HEK293 (cell line): ENCODE data around the gene CIP2A.
"Not testable (repeated sequence)": the region's sequence is repeated elsewhere in the genome, so short reads cannot be mapped to it uniquely, and the experiment has no call there.

Experiments used
- CTCF ChIA-PET: fragments of 350-600 bp; formaldehyde crosslinking; extraction: SDS; loops from one replicate; lab custom pipeline; 2021; ENCODE audit warnings: antibody characterized with exemption; lab: Yijun Ruan, JAX
- POLR2A ChIA-PET: fragments of 300-600 bp; formaldehyde crosslinking; extraction: SDS; loops from one replicate; lab custom pipeline; 2020; ENCODE audit warnings: antibody characterized with exemption, inconsistent platforms; lab: Yijun Ruan, JAX
- H3K27ac ChIP-seq: fragments of 200-500 bp; sonication (Bioruptor generic); 2 replicates; pipeline ENCODE4 v1.5.1; 2014; ENCODE audit warnings: low read depth, low read length, control low read depth, inconsistent platforms; ENCODE audit errors: extremely low read depth
- H3K36me3 ChIP-seq, 2 experiments: fragments of 200-500 bp in 1 of 2; sonication (Bioruptor generic) in 1 of 2; 1 replicate in 1 of 2; 2 replicates in 1 of 2; pipeline ENCODE4 v1.5.1; 2014 to 2017; ENCODE audit warnings: inconsistent platforms in 2 of 2, low read length in 2 of 2; ENCODE audit not compliant: control insufficient read depth in 2 of 2, insufficient read depth in 1 of 2
- H3K4me1 ChIP-seq: fragments of 200-500 bp; sonication (Bioruptor generic); 2 replicates; pipeline ENCODE4 v1.5.1; 2014; ENCODE audit warnings: mild to moderate bottlenecking, low read length, inconsistent platforms; ENCODE audit not compliant: control insufficient read depth, insufficient read depth
- H3K4me3 ChIP-seq: 2 replicates; pipeline ENCODE4 v1.5.1; 2011; ENCODE audit warnings: low read depth, mild to moderate bottlenecking, control low read depth, low read length, moderate library complexity
- H3K9me3 ChIP-seq: fragments of 200-500 bp; sonication (Bioruptor generic); 2 replicates; pipeline ENCODE4 v1.5.1; 2014; ENCODE audit warnings: low read depth, low read length, inconsistent platforms; ENCODE audit not compliant: control insufficient read depth, insufficient read depth
- FEZF1 ChIP-seq: fragments of 450-650 bp; formaldehyde crosslinking; IDR thresholded peaks from 2 replicates; pipeline ENCODE4 v1.5.1; 2016; ENCODE audit warnings: missing biosample characterization, missing genetic modification characterization
- HOXC10 ChIP-seq: sonication (generic); formaldehyde crosslinking; IDR thresholded peaks from 2 replicates; pipeline ENCODE4 v1.8.1; 2023; ENCODE audit warnings: mild to moderate bottlenecking, missing genetic modification reagents
- KLF9 ChIP-seq: fragments of 450-650 bp; formaldehyde crosslinking; IDR thresholded peaks from 2 replicates; pipeline ENCODE4 v1.5.1; 2016; ENCODE audit warnings: missing biosample characterization, missing genetic modification characterization, low read depth
- OVOL3 ChIP-seq: fragments of 450-650 bp; formaldehyde crosslinking; IDR thresholded peaks from 2 replicates; pipeline ENCODE4 v1.5.1; 2016; ENCODE audit warnings: missing biosample characterization, missing genetic modification characterization
- ZBTB8A ChIP-seq: fragments of 450-650 bp; formaldehyde crosslinking; IDR thresholded peaks from 2 replicates; pipeline ENCODE4 v1.5.1; 2016; ENCODE audit warnings: missing biosample characterization, missing genetic modification characterization
- ZNF202 ChIP-seq: fragments of 450-650 bp; formaldehyde crosslinking; IDR thresholded peaks from 2 replicates; pipeline ENCODE4 v1.5.1; 2016; ENCODE audit warnings: missing biosample characterization, missing genetic modification characterization, borderline replicate concordance
- ZNF37A ChIP-seq: fragments of 450-650 bp; IDR thresholded peaks from 2 replicates; pipeline ENCODE4 v1.5.1; 2018; ENCODE audit warnings: missing biosample characterization, missing genetic modification characterization
- ZNF391 ChIP-seq: fragments of 450-650 bp; formaldehyde crosslinking; IDR thresholded peaks from 2 replicates; pipeline ENCODE4 v1.5.1; 2016; ENCODE audit warnings: low read depth, missing biosample characterization, missing genetic modification characterization, borderline replicate concordance
- ZNF394 ChIP-seq: fragments of 450-650 bp; formaldehyde crosslinking; IDR thresholded peaks from 2 replicates; pipeline ENCODE4 v1.5.1; 2016; ENCODE audit warnings: missing biosample characterization, missing genetic modification characterization, mild to moderate bottlenecking, moderate library complexity, borderline replicate concordance
- ZNF426 ChIP-seq: fragments of 450-650 bp; formaldehyde crosslinking; IDR thresholded peaks from 2 replicates; pipeline ENCODE4 v1.5.1; 2017; ENCODE audit warnings: missing biosample characterization, missing genetic modification characterization, mild to moderate bottlenecking, inconsistent platforms, moderate library complexity
- ZNF501 ChIP-seq: fragments of 450-650 bp; formaldehyde crosslinking; IDR thresholded peaks from 2 replicates; pipeline ENCODE4 v1.5.1; 2016; ENCODE audit warnings: missing biosample characterization, missing genetic modification characterization
- ZNF510 ChIP-seq: fragments of 450-650 bp; formaldehyde crosslinking; IDR thresholded peaks from 2 replicates; pipeline ENCODE4 v1.5.1; 2018; ENCODE audit warnings: mild to moderate bottlenecking, missing genetic modification characterization, missing biosample characterization; ENCODE audit not compliant: insufficient replicate concordance
- ZNF529 ChIP-seq: fragments of 450-650 bp; formaldehyde crosslinking; IDR thresholded peaks from 2 replicates; pipeline ENCODE4 v1.5.1; 2017; ENCODE audit warnings: missing genetic modification characterization, missing biosample characterization; ENCODE audit not compliant: insufficient replicate concordance
- ZNF555 ChIP-seq: fragments of 450-650 bp; formaldehyde crosslinking; conservative IDR thresholded peaks from 2 replicates; pipeline ENCODE4 v1.5.1; 2017; ENCODE audit warnings: missing biosample characterization, mild to moderate bottlenecking, missing genetic modification characterization, inconsistent platforms
- ZNF560 ChIP-seq: fragments of 450-650 bp; formaldehyde crosslinking; IDR thresholded peaks from 2 replicates; pipeline ENCODE4 v1.5.1; 2017; ENCODE audit warnings: missing biosample characterization, missing genetic modification characterization, borderline replicate concordance
- ZNF623 ChIP-seq: fragments of 450-650 bp; formaldehyde crosslinking; IDR thresholded peaks from 2 replicates; pipeline ENCODE4 v1.5.1; 2016; ENCODE audit warnings: missing biosample characterization, missing genetic modification characterization
- ZNF654 ChIP-seq: fragments of 450-650 bp; formaldehyde crosslinking; IDR thresholded peaks from 2 replicates; pipeline ENCODE4 v1.5.1; 2016; ENCODE audit warnings: low read depth, missing biosample characterization, missing genetic modification characterization
- ZNF670 ChIP-seq: fragments of 450-650 bp; formaldehyde crosslinking; IDR thresholded peaks from 2 replicates; pipeline ENCODE4 v1.5.1; 2016; ENCODE audit warnings: missing biosample characterization, missing genetic modification characterization, low read depth
- ZNF843 ChIP-seq: fragments of 450-650 bp; formaldehyde crosslinking; IDR thresholded peaks from 2 replicates; pipeline ENCODE4 v1.5.1; 2016; ENCODE audit warnings: missing biosample characterization, missing genetic modification characterization
- ZSCAN30 ChIP-seq: fragments of 450-650 bp; IDR thresholded peaks from 2 replicates; pipeline ENCODE4 v1.5.1; 2018; ENCODE audit warnings: missing biosample characterization, mild to moderate bottlenecking, missing genetic modification characterization, moderate library complexity
- ZXDB ChIP-seq: fragments of 450-650 bp; formaldehyde crosslinking; IDR thresholded peaks from 2 replicates; pipeline ENCODE4 v1.5.1; 2016; ENCODE audit warnings: missing biosample characterization, missing genetic modification characterization
- TF ChIP-seq, protein P1 (sequence below): fragments of 450-650 bp; formaldehyde crosslinking; conservative IDR thresholded peaks from 2 replicates; pipeline ENCODE4 v1.5.1; 2016; ENCODE audit warnings: low read depth, missing biosample characterization, missing genetic modification characterization
- TF ChIP-seq, protein P2 (sequence below): fragments of 450-650 bp; formaldehyde crosslinking; conservative IDR thresholded peaks from 2 replicates; pipeline ENCODE4 v1.5.1; 2016; ENCODE audit warnings: low read depth, missing biosample characterization, missing genetic modification characterization
- TF ChIP-seq, protein P3 (sequence below): fragments of 450-650 bp; formaldehyde crosslinking; IDR thresholded peaks from 2 replicates; pipeline ENCODE4 v1.5.1; 2016; ENCODE audit warnings: missing biosample characterization, missing genetic modification characterization
- TF ChIP-seq, protein P4 (sequence below): fragments of 450-650 bp; formaldehyde crosslinking; IDR thresholded peaks from 2 replicates; pipeline ENCODE4 v1.5.1; 2016; ENCODE audit warnings: missing biosample characterization, missing genetic modification characterization

Gene CIP2A

DNA sequence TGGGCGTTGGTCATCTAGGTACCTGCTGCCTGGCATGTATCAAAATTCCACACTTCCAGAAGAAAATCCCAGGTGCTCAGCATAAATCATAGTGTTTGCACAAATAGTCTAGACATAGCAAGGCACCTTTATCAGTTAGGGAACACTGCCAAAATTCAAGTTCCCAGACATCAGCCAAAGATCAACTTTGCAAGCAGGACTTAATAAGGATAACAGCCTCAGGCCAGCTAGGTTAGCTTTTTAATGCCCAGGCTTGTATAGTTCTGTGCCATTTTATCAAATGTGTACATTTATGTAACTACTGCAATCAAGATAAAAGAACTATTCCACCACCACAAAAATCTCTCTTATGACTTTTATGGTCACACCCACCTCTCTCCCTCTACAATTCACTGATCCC, 31.0 kb upstream of the CIP2A start:
- POLR2A ChIA-PET, result interaction anchor here (1.0 kb wide), 1 partner anchor 31 kb away, joined by 4 read pairs; the partner anchor contains the start of genes CIP2A and DZIP3
- CTCF ChIA-PET, result no interaction called here

DNA sequence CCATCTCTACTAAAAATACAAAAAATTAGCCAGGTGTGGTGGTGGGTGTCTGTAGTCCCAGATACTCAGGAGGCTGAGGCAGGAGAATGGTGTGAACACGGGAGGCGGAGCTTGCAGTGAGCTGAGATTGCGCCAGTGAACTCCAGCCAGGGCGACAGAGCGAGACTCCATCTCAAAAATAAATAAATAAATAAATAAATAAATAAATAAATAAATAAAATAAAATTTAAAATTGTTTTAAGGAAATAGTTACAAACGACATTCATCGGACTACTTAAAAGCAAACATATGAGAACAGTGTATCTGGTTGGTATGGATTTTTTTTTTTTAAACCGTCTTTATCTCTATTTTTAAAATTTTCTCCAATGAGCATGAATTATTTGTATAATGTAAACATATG, 26.9 kb upstream of the CIP2A start:
- POLR2A ChIA-PET, H3K4me3 ChIP-seq, H3K9me3 ChIP-seq, H3K4me1 ChIP-seq, H3K27ac ChIP-seq: not testable (repeated sequence)
- CTCF ChIA-PET, result interaction anchor here (0.6 kb wide), 1 partner anchor 22 kb away, joined by 3 read pairs; no protein-coding TSS in a partner anchor
- TF ChIP-seq, protein P1, sequence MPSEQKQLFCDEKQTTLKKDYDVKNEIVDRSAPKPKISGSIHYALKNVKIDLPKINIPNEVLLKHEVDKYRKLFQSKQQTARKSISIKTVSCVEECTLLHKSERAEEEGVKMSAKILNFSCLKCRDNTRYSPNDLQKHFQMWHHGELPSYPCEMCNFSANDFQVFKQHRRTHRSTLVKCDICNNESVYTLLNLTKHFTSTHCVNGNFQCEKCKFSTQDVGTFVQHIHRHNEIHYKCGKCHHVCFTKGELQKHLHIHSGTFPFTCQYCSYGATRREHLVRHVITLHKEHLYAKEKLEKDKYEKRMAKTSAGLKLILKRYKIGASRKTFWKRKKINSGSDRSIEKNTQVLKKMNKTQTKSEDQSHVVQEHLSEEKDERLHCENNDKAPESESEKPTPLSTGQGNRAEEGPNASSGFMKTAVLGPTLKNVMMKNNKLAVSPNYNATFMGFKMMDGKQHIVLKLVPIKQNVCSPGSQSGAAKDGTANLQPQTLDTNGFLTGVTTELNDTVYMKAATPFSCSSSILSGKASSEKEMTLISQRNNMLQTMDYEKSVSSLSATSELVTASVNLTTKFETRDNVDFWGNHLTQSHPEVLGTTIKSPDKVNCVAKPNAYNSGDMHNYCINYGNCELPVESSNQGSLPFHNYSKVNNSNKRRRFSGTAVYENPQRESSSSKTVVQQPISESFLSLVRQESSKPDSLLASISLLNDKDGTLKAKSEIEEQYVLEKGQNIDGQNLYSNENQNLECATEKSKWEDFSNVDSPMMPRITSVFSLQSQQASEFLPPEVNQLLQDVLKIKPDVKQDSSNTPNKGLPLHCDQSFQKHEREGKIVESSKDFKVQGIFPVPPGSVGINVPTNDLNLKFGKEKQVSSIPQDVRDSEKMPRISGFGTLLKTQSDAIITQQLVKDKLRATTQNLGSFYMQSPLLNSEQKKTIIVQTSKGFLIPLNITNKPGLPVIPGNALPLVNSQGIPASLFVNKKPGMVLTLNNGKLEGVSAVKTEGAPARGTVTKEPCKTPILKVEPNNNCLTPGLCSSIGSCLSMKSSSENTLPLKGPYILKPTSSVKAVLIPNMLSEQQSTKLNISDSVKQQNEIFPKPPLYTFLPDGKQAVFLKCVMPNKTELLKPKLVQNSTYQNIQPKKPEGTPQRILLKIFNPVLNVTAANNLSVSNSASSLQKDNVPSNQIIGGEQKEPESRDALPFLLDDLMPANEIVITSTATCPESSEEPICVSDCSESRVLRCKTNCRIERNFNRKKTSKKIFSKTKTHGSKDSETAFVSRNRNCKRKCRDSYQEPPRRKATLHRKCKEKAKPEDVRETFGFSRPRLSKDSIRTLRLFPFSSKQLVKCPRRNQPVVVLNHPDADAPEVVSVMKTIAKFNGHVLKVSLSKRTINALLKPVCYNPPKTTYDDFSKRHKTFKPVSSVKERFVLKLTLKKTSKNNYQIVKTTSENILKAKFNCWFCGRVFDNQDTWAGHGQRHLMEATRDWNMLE (tag by site-specific recombination), result peak; percentile 68
- TF ChIP-seq ZNF654, result 0 out of 2 replicates have a peak, but pooled peaks have one; percentile 10
- 0 out of 2 replicates have a peak, but pooled peaks have one; percentile 28 for TF ChIP-seq ZNF560 (tag by site-specific recombination)
- peak; percentile 54 for TF ChIP-seq ZNF426 (tag by site-specific recombination)
- peak; percentile 48 for TF ChIP-seq ZBTB8A (tag by site-specific recombination)
- TF ChIP-seq ZNF394 (tag by site-specific recombination), result peak; percentile 73; the same call in 1 of the 2 replicates
- peak; percentile 47 for TF ChIP-seq ZNF555 (tag by site-specific recombination)
- TF ChIP-seq ZNF623 (tag by site-specific recombination), result peak; percentile 48; the same call in 1 of the 2 replicates
- TF ChIP-seq ZNF510 (tag by site-specific recombination), result peak; percentile 35
- TF ChIP-seq, protein P2, sequence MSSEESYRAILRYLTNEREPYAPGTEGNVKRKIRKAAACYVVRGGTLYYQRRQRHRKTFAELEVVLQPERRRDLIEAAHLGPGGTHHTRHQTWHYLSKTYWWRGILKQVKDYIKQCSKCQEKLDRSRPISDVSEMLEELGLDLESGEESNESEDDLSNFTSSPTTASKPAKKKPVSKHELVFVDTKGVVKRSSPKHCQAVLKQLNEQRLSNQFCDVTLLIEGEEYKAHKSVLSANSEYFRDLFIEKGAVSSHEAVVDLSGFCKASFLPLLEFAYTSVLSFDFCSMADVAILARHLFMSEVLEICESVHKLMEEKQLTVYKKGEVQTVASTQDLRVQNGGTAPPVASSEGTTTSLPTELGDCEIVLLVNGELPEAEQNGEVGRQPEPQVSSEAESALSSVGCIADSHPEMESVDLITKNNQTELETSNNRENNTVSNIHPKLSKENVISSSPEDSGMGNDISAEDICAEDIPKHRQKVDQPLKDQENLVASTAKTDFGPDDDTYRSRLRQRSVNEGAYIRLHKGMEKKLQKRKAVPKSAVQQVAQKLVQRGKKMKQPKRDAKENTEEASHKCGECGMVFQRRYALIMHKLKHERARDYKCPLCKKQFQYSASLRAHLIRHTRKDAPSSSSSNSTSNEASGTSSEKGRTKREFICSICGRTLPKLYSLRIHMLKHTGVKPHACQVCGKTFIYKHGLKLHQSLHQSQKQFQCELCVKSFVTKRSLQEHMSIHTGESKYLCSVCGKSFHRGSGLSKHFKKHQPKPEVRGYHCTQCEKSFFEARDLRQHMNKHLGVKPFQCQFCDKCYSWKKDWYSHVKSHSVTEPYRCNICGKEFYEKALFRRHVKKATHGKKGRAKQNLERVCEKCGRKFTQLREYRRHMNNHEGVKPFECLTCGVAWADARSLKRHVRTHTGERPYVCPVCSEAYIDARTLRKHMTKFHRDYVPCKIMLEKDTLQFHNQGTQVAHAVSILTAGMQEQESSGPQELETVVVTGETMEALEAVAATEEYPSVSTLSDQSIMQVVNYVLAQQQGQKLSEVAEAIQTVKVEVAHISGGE (tag by site-specific recombination), result peak; percentile 56
- H3K36me3 ChIP-seq, result peaks cover 0 to 35% of the 10 kb centered on the region in 2 experiments; a peak in 1 of 3 replicates

More for the DNA sequence above, 31.0 kb upstream of the CIP2A start:
- H3K27ac ChIP-seq, result no peak overlapping the region
- no peaks in the 10 kb centered on the region for H3K9me3 ChIP-seq
- no peaks in the 10 kb centered on the region for H3K4me1 ChIP-seq
- peaks cover 0 to 35% of the 10 kb centered on the region in 2 experiments; a peak in 1 of 3 replicates for H3K36me3 ChIP-seq
- TF ChIP-seq ZNF37A (no peak), ZNF391 (no peak), KLF9 (no peak), ZNF501 (no peak), OVOL3 (tag by site-specific recombination) (no peak), FEZF1 (tag by site-specific recombination) (peak; percentile 86), ZSCAN30 (no peak), ZNF529 (tag by site-specific recombination) (no peak), HOXC10 (CRISPR knock-in tag) (no peak), ZNF843 (tag by site-specific recombination) (peak; percentile 32; the same call in 1 of the 2 replicates), ZNF202 (no peak), ZNF670 (tag by site-specific recombination) (no peak), ZXDB (tag by site-specific recombination) (0 out of 2 replicates have a peak, but pooled peaks have one; percentile 22)
- TF ChIP-seq, protein P3, sequence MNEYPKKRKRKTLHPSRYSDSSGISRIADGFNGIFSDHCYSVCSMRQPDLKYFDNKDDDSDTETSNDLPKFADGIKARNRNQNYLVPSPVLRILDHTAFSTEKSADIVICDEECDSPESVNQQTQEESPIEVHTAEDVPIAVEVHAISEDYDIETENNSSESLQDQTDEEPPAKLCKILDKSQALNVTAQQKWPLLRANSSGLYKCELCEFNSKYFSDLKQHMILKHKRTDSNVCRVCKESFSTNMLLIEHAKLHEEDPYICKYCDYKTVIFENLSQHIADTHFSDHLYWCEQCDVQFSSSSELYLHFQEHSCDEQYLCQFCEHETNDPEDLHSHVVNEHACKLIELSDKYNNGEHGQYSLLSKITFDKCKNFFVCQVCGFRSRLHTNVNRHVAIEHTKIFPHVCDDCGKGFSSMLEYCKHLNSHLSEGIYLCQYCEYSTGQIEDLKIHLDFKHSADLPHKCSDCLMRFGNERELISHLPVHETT (tag by site-specific recombination), result no peak
- TF ChIP-seq, protein P4, sequence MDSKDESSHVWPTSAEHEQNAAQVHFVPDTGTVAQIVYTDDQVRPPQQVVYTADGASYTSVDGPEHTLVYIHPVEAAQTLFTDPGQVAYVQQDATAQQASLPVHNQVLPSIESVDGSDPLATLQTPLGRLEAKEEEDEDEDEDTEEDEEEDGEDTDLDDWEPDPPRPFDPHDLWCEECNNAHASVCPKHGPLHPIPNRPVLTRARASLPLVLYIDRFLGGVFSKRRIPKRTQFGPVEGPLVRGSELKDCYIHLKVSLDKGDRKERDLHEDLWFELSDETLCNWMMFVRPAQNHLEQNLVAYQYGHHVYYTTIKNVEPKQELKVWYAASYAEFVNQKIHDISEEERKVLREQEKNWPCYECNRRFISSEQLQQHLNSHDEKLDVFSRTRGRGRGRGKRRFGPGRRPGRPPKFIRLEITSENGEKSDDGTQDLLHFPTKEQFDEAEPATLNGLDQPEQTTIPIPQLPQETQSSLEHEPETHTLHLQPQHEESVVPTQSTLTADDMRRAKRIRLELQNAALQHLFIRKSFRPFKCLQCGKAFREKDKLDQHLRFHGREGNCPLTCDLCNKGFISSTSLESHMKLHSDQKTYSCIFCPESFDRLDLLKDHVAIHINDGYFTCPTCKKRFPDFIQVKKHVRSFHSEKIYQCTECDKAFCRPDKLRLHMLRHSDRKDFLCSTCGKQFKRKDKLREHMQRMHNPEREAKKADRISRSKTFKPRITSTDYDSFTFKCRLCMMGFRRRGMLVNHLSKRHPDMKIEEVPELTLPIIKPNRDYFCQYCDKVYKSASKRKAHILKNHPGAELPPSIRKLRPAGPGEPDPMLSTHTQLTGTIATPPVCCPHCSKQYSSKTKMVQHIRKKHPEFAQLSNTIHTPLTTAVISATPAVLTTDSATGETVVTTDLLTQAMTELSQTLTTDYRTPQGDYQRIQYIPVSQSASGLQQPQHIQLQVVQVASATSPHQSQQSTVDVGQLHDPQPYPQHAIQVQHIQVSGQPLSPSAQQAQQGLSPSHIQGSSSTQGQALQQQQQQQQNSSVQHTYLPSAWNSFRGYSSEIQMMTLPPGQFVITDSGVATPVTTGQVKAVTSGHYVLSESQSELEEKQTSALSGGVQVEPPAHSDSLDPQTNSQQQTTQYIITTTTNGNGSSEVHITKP, result peak; percentile 30; the same call in 1 of the 2 replicates
- no peak overlapping the region for H3K4me3 ChIP-seq
